ENCODE measurements around the gene ZNF254.
A peak's percentile ranks its signal among the peaks of the same experiment; 100 is the strongest.
"Not testable (repeated sequence)": the region's sequence is repeated elsewhere in the genome, so short reads cannot be mapped to it uniquely, and the experiment has no call there.

ZNF254 gene

DNA sequence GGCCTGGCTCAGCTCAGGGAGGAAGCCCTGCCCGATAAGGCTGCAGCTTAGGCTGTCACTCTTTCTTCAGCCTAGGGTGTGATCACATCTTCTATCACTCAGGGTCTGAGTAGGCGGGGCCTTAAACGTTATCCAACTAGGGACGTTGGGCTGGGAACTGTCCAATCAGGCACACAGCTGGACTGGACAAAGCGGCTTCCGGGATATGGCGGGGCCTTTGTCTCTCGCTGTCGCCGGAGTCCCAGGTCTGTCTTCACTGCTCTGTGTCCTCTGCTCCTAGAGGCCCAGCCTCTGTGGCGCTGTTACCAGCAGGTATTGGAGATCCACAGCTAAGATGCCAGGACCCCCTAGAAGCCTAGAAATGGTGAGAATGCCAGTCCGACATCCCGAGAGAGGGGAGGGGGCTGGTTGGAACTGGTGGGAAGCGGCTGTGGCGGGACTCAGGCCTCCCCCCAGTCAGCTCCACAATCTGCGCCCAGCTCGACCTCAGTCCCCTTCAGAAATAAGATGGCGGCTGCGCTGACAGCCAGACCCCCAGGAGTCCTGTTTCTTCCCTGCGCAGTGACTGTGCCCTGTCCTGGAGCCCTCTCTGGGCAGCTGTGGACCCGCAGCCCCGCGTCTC, at the start of gene ZNF254:
Gene ZNF254 (plus strand): TSS at position 214 of the 622 bp plus-strand sequence. CDS start 121 bp downstream, at position 335.
- DNase-seq (ENCODE audit: low spot score), result peak; percentile 5

DNA sequence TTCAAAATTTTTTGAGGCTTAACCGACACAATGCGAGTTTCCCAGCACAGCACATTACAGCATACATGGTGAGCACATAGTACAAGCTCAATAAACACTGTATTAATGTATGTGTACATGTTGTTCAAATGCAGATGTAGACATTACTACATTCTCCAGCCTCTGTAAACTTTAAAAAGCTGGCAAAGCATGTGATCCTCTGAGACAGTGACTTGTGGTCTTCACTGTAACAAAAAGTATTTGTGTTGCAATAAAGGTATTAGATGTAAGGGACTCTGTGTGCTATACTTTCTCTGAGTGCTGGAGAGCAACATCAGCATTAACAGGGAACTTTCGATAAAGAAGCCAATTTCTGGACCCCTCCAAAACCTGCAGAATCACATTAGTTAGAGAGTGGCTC, 46.4 kb upstream of the ZNF254 start:
- DNase-seq (ENCODE audit: low spot score), result no peak

DNA sequence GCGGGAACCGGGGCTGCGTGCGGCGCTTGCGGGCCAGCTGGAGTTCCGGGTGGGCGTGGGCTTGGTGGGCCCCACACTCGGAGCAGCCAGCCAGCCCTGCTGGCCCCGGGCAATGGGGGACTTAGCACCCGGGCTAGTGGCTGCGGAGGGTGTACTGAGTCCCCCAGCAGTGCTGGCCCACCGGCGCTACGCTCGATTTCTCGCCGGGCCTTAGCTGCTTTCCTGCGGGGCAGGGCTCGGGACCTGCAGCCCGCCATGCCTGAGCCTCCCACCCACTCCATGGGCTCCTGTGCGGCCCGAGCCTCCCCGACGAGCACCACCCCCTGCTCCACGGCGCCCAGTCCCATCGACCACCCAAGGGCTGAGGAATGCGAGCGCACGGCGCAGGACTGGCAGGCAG, 45.7 kb upstream of the ZNF254 start:
- DNase-seq (ENCODE audit: low spot score), result not testable (repeated sequence)

DNA sequence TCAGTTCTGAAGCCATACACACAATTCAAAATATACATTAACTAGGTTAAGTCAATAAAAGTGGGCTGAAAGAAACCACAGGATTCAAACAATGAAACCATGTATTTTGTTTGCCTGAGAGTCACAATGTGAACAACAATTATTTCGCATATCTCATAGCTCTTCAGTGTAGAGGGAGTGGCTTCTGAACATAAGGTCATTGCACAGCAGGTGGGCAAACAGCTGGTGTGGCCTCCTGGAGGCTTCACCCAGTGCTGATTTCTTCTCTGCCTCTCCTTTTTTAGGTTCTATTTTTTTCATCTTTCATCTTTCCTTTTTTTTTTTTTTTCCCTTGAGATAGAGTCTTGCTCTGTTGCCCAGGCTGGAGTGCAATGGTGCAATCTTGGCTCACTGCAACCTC, 40.4 kb upstream of the ZNF254 start:
- no peak for DNase-seq (ENCODE audit: low spot score)

DNA sequence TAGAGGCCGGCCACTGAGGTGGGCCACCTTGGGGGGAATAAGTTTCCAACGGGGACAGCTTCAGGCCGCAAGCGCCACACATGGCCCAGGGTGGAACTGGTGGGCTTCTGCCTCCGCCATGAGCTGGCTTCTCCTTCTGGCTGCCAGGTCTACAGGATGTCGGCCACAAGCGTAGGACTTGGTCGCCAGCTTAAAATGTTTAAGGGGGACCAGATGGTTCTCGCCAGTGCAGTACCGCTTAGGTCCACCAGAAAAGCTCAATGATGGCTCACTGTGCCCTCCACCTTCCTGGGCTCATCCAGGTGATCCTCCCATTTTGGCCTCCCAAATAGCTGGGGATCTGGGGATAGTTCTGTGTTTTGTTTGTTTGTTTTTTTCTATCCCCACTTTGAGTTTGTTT, 38.7 kb upstream of the ZNF254 start:
- DNase-seq (ENCODE audit: low spot score), result no peak

DNA sequence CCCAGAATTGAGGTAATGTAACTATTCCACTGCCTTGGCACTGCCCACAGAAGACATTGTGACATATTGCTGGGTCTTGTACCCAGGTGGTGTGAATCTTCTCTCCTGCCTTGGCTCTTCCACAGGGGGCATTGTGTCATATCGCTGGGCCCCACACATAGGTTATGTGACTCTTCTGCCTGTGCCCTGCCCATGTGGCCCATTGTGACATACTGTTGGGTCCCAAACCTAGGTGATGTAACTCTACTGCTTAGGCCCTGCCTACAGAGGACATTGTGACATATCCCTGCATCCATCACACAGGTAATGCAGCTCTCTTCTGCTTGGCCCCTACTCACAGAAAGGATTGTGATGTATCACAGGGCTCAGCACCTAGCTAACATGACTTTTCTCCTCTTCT, 37.5 kb upstream of the ZNF254 start:
- DNase-seq (ENCODE audit: low spot score), result no peak

DNA sequence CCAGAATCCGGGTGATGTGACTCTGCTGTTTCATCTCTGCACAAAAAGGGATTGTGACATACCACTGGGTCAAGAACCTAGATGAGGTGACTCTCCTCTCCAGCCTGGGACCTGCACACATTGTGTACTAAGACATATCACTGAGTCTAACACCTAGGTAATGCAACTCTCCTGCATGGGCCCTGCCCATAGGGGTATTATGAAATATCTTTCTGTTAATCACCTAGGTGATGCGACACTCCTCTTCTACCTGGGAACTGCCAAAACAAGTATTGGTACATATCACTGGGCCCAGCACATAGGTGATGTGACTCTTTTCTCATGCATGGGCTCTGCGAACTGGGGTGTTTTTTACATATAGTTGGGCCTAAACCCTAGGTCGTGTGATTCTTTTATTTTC, 35.5 kb upstream of the ZNF254 start:
- no peak for DNase-seq (ENCODE audit: low spot score)

DNA sequence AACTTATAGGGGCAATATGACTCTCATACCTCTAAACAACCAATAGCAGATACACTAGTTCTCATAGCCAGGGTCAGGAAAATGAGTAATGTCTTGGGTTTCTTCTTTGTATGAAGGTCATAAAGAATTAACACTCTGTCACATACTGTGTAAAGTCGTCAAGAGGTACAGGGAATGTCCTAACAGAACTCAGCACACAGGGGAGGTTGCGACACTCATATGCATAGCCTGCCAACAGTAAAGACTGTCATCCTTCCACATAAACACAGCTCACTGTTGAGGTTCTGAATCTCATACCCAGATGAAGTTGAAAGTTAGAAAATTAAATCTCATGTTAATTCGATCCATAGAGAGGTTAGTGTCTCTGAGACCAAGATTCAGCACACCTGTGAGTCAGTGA, 34.2 kb upstream of the ZNF254 start:
- DNase-seq (ENCODE audit: low spot score), result no peak

DNA sequence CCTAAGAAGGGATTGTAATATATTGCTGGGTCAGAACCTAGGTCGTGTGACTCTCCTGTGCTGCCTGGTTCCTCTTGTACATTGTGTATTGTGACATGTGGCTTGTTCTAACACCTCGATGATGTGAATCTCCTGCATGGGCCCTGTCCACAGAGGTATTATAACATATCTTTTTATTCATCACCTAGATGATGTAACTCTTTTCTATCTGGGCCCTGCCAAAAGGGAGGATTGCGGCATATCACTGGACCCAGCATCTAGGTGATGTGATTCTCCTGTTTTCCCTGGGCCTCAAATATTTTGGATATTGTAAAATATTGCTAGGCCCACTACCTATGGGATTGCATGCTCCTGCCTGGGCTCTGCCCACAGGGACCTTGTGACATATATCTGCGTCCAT, 33.4 kb upstream of the ZNF254 start:
- DNase-seq (ENCODE audit: low spot score), result no peak

DNA sequence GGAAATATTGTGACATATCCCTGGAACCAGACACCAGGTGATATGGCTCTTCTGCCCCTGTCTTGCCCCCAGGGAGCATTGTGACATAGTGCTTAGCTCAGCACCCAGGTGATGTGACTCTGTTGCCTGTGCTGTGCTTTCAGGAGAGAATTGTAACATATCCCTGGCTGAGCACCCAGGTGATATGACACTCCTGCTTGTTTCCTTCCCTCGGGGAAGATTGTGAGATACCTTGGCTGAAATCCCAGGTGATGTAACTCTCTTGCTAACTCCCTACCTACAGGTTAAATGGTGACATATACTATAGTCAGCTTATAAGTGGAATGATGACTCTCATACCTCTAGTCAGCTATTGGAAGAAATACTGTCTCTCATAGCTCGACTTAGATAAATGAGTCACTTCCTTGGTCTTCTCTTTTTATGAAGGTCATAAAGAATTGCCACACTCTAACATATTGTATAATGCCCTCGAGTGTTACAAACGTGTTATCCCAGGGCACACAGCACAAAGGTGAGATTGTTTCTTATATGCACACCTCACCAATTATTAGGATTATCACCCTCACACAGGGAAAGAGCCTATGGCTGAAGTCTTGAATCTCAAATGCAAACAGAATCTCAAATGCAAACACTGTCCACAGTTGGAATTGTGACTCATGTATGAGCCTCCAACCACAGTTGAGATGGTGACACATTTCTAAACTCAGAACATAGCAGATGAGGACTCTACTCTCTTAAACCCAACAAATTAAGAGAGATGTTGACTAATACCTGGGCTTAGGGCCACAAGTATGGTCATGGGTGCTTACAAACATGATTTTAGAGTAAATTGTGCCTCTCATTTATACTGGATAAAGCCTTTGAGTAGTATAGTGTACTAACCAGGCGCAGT, 32.7 kb upstream of the ZNF254 start:
- no peak for DNase-seq (ENCODE audit: low spot score)

DNA sequence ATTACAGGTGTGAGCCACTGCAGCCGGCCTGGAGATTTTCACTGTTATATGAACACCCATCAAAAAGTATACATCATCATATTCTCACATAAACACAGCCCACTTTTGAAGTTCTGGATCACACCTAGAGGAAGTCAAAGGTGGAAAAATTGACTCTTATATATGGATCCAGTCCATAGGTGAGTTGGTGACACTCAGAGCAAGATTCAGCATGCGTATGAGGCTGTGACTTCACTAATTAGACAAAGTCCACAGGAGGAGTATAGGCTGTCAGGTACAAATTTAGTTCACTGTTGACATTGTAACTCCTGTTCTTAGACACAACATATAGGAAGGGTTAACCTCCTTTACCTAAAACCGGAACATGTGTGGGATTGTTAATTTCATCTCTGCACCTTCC, 31.4 kb upstream of the ZNF254 start:
- no peak for DNase-seq (ENCODE audit: low spot score)

DNA sequence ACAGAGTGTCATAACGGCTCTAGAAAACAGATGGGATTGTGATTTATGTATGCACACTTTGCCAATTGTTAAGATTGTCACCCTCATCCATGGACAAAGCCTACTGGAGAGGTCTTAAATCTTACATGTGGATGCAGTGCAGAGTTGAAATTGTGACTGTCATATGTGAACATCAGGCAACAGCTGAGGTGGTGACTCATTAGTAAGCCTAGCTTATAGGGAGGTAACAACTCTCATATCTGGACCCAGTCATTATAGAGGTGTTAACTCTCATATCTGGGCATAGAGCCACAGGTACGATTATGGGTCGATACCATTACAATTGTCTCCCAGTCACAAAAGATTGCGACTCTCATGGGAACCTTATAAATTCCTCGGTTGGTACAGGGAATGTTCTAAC, 29.8 kb upstream of the ZNF254 start:
- DNase-seq (ENCODE audit: low spot score), result no peak

DNA sequence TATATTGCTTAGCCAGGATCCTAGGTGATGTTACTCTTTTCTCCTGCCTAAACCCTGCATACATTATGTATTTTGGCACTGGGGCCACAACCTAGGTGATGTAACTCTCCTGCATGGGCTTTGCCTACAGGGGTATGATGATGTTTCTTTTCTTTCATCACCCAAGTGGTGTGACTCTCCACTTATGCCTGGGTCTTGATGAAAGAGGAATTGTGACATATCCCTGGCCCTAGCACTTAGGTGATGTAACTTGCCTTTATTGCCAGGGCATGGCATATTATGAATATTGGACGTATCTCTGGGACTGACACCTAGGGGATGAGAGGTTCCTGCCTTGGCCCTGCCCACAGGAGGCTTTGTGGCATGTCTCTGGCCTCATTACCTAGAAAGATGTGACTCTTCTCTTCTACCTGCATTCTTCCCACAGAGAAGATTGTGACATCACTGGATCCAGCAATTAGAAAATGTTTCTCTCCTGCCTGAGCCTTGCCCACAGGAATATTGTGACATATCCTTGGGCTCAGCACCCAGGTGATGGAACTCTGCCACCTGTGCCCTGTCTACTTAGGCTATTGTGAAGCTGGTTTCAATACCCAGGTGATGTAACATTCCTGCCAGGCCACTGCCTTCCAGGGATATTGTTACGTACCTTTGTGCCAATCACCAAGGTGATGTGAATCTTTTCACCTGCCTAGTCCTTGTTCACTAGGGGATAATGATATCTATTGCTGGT, 27.3 kb upstream of the ZNF254 start:
- no peak for DNase-seq (ENCODE audit: low spot score)

DNA sequence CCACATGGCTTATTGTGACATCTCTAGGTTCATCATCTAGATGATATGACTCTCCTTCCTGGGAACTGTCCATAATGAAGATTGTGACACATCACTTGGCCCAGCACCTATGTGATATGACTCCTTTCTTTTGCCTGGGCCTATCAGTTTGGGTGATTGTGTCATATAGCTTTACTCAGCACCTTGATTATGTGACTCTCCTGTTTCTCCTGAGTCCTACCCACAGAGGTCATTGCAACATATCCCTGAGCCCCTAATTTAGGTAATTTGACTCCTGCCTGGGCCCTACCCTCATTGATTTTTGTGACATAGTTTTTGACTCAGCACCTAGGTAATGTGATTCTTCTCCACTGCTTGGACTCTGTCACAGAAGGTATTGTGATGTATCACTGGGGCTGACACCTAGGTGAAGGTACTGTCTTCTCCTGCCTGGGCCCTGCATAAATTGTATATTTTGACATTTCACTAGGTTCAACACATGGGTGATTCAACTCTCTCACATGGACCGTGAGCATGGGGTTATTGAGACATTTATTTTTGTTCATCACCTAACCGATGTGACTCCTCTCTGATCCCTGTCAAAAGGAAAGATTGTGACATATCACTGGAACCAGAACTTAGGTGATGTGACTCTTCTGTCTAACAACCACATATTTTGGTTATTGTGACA, 26.2 kb upstream of the ZNF254 start:
- DNase-seq (ENCODE audit: low spot score), result no peak

DNA sequence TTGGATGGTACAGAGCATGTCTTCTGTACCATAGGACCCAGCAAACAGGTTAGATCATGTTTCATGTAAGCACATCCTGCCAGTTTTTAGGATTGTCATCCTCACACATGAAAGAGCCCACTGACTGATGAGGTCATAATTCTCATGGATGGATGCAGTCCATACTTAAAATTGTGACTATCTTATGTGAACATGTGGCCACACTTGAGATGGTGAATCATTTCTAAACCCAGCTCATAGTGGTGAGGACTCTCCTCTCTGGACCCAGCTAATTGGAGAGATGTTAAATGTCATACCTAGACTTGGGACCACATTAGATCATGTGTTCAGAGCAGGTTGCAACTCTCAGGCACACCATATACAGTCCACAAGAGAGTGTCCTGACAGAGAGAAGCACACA, 24.8 kb upstream of the ZNF254 start:
- no peak for DNase-seq (ENCODE audit: low spot score)

DNA sequence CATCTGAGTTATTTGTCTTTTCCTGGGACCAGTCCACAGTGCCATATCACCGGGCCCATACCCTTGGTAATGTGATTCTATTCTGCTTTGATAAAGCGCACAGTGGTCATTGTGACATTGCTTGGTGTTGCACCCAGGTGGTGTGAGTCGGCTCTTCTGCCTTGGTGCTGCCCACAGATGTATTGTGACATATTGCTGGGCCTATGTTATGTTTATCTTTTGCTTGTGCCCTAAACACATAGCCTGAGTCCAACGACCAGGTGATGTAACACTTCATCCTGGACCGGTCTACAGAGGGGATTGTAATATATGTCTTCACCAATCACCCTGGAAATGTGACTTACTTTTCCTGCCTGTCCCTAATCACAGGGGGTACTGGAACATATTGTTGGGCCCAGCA, 23.7 kb upstream of the ZNF254 start:
- DNase-seq (ENCODE audit: low spot score), result no peak

DNA sequence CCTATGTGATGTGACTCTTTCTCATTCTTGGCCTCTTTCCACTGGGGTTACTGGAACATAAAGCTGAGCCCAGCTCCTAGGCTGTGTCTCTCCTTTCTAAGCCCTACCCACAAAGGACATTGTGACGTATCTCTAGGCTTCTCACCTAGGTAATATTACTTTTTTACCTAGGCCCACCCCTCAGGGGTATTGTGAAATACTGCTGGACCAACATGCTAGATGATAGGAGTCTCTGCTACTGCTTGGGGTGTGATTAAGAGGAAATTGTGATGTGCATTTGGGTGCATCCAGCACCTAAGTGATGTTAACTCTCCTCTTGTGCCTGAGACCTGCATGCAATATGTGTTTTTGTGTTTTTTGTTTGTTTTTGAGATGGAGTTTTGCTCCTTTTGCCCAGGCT, 22.8 kb upstream of the ZNF254 start:
- DNase-seq (ENCODE audit: low spot score), result no peak

DNA sequence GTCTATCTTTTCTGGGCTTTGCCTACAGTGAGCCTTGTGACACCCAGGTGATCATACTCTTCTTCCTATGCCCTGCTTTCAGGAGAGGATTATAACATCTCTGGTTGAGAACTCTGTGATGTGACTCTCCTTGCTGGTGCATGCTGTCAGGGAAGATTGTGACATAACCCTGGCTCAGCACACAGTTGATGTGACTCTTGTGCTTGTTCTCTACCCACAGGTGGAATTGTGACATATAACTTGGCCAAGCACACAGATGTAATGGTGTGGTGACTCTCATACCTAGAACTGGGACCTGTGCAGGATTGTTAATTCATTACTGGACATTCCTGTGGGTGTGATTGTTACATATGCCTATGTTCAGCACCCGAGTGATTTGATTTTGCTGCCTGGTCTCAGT, 21.7 kb upstream of the ZNF254 start:
- no peak for DNase-seq (ENCODE audit: low spot score)

DNA sequence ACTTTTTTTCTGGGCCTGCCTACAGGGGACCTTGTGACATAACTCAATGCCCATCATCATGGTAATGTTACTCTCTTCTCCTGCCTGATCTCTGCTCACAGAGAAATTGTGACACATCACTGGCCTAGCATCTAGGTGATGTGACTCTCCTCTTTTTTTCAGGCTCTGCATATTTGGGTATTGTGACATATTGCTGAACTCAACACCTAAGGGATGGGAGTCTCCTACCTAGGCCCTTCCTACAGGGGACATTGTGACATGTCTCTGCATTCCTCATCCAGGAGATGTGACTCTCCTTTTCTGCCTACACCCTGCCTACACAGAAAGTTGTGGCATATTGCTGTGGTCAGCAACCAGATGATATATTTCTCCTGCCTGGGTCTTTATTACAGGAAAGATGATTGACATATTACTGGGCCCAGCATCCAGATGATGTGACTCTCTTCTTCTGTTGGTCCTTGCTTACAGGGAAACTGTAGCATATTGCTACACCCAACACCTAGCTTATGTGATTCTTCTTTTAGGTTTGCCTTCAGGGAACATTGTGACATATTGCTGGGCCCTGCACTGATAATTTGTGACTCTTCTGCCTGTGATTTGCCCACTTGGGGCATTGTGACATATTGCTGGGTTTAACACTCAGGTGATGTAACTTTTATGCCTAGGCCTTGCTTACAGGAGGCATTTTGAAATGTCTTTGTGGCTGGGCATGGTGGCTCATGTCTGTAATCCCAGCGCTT, 21.0 kb upstream of the ZNF254 start:
- DNase-seq (ENCODE audit: low spot score), result no peak

DNA sequence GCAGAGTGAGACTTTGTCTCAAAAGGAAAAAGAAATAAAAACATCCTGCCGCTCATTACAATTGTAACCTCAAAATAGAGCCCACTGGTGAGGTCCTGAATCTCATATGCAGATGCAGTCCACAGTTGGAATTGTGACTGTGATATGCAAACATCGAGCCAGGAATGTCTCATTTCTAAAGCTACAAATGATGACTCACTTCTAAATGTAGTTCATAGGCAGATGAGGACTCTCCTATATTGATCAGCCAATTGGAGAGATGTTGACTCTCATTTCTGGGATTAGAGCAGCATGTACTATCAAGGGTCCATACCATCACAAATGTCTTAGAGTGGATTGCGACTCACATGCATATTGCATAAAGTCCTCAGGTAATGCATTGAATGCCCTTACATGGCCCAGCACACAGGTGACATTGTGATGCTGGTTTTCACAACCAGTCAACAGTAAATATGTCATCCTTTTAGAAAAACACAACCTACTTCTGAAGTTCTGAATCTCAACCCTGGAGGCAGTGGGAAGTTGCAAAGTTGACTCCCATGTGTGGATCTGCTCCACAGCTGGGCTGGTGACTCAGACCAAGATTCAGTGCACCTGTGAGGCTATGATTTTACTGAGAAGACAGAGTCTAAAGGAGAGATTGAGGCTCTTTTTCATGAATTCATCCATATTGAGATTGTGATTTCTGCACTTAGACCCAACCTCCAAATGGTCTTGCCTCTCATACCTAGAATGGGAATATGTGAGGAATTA, 16.9 kb upstream of the ZNF254 start:
- no peak for DNase-seq (ENCODE audit: low spot score)

DNA sequence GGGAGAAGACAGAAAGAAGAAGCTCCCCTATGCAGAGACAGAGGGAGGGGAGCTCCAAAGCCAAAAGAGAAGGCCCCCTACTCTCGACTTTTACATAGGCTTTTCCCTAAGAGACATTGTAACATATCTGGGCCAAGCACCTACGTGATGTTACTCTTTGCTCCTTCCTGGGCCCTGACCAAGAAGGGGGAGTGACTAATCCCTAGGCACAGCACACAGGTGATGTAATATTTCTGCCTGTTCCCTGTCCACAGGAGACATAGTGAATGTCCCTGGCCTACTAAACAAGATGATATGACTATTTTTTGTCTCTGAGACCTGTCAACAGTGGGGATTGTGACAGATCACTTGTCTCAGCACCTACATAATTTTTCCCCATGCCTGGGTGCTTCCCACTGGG, 15.9 kb upstream of the ZNF254 start:
- DNase-seq (ENCODE audit: low spot score), result no peak
